H1 (cell line): ENCODE data around the gene RDH16. TPM values are rescaled to one million over a fixed set of nuclear protein-coding genes. Genes with fewer than 3 reads are reported as not detected.

Experiments
- ASH2L ChIP-seq: fragments of 200-600, 300-600 bp; sonication (generic); IDR thresholded peaks from one replicate; pipeline ENCODE4 v1.7.1; 2017; ENCODE audit warnings: low read length
- BRCA1 ChIP-seq: IDR thresholded peaks from 2 replicates; pipeline ENCODE4 v1.6.1; 2012; ENCODE audit warnings: low read depth, low read length, improper control_type of control experiment
- CREB1 ChIP-seq: IDR thresholded peaks from 2 replicates; pipeline ENCODE4 v1.6.1; 2012; ENCODE audit warnings: inconsistent platforms
- FOSL1 ChIP-seq: IDR thresholded peaks from 2 replicates; pipeline ENCODE4 v1.6.1; 2011; ENCODE audit warnings: mild to moderate bottlenecking, low read depth, low read length, moderate library complexity; ENCODE audit not compliant: insufficient read depth
- RNF2 ChIP-seq: fragments of 200-900, 300-1000 bp; sonication (generic); IDR thresholded peaks from 2 replicates; pipeline ENCODE4 v1.7.1; 2016; ENCODE audit warnings: borderline replicate concordance, low read depth, mild to moderate bottlenecking, antibody characterized with exemption, low read length; ENCODE audit not compliant: poor library complexity, severe bottlenecking; ENCODE audit errors: missing control alignments
- TBP ChIP-seq: IDR thresholded peaks from 2 replicates; pipeline ENCODE4 v1.6.1; 2011; ENCODE audit warnings: low read depth, low read length, improper control_type of control experiment
- TCF12 ChIP-seq: IDR thresholded peaks from 2 replicates; pipeline ENCODE4 v1.6.1; 2011; ENCODE audit warnings: low read depth, mild to moderate bottlenecking, low read length
- polyA plus RNA-seq, 7 experiments: library from polyadenylated mRNA; depleted of rRNA in 3 of 7; stranded (reverse) in 5 of 7; unstranded in 2 of 7; fragments of >200 nt in 5 of 7; fragments of 200-250 nt in 2 of 7; gene quantifications; 1 replicate in 5 of 7; 2 replicates in 1 of 7; 4 replicates in 1 of 7; pipeline versions ENCODE4 v1.2.1 to v1.2.3, GENCODE V29; 2011 to 2013; ENCODE audit warnings: missing spikeins in 2 of 7, mixed read lengths in 2 of 7
- total RNA-seq: library from RNA; stranded (reverse); fragmentation: NEBNext Ultra II Directional; extraction: Animal tissue kit (Norgen Biotek cat#: 25700); gene quantifications from 2 replicates; pipeline ENCODE4 v1.2.1, GENCODE V29; 2021

RDH16 gene
- total and polyA plus RNA-seq, 2 of the 8 experiments (the other 6 are each of a cell fraction or from before 2014, with no cell fraction given) = 0.30 to 0.79 TPM

DNA sequence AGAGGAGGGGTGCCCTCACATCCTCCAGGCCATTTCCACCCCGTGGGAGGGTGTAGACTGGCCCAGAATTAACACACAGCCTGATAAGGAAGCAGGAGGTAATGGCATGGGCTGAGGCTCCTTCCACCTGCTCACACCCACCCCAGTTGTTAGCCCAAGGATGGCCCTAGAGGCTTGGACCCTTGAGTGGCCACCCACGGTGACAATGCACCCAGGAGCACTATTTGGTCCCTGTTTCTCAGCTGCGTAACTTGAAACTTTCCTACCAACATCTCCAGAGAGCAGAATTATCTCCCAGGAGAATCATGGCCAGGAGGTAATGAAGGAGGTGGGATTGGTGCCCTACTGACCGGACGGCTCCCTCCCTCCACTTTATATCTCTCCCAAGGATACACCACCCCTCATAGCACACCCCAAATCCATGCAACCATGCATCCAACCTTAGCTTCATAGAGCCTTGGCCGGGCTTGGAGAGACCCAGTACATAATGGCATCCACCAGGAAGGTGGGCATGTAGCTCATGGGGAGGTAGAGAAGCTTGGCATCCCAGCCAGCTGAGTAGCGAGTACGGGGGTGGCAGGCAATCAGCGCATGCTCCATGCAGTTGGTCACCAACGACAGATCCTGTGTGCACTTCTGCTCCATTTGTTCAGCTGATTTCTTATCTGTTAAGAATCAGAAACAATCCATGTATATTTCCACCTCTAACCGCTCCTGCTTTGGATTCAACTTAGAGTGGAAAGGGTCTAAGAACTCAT lies 5.6 kb downstream of the RDH16 start (continued):
- TF ChIP-seq RNF2 (no peak), FOSL1 (no peak), TCF12 (no peak), TBP (no peak), CREB1 (no peak), ASH2L (no peak), BRCA1 (no peak)
